Peyer's patch (tissue), 4 donors: ENCODE results near the gene RWDD3.

Experiments used
- CTCF ChIP-seq, 6 experiments: fragments of 450-650 bp in 4 of 6; fragments of 200-600 bp in 2 of 6; sonication (generic) in 1 of 6; IDR thresholded peaks; one replicate each; pipeline ENCODE4 v1.5.1; 2017 to 2019; ENCODE audit warnings: antibody characterized with exemption in 6 of 6, mild to moderate bottlenecking in 3 of 6, moderate library complexity in 1 of 6
- POLR2A ChIP-seq, 2 donors: fragments of 450-650 bp; IDR thresholded peaks; one replicate each; pipeline ENCODE4 v1.5.1; 2017; ENCODE audit warnings: antibody characterized with exemption in 2 of 2, mild to moderate bottlenecking in 2 of 2, moderate library complexity in 2 of 2

DNA sequence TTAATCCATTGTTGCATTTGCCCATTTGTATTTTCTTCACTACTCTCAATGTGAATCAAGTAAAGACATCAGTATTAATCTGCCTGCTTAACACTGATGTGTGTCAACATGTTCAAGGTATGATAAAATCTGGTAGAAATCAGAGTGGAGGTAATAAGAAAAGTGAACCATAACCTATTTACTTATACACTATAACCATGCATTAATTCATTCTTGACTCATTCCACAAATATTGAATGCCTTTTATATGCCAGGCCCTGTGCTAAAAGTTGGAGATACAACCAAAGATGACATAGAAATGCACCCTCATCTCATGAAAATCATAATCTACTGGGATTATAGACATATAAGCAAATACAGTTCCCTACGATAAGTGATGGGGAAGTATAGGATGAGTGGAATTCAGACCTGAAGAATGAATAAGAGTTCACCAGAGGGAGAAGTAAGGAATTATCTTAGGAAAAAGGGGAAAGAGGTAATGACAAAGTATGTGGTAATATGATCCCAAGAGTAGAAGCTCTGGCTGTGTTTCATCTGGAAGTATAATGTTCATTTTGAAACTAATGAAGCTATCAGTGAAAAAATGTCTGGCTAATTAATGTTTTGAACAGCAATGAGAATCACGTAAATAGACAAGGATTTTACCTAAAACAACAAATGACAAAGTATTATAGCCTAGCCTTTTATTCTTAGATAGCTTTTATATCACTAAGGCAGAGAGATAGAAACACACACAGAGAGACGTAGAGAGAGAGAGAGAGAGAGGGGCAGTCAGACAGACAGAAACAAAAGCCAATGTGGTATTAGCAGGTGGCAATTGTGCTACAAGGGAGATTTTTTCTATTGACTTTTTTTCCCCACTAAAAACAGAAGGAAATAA, 7.0 kb upstream of the RWDD3 start:
- TF ChIP-seq CTCF (IDR thresholded peaks at IDR 0.05) = no peak
- TF ChIP-seq POLR2A (IDR thresholded peaks at IDR 0.05) = no peak
